H1 (cell line): ENCODE data around the gene ARMCX2. TPM values are rescaled to one million over a fixed set of nuclear protein-coding genes. Genes with fewer than 3 reads are reported as not detected.

Experiments
- CTCF ChIA-PET: fragments of 300-600 bp; sonication (Branson Sonifier 250); formaldehyde crosslinking; loops from one replicate; lab custom pipeline; 2021; ENCODE audit not compliant: partially characterized antibody; lab: Charles Lee
- POLR2A ChIA-PET: fragments of 300-600 bp; sonication (Branson Sonifier 250); formaldehyde crosslinking; loops from one replicate; lab custom pipeline; 2021; ENCODE audit warnings: inconsistent platforms; ENCODE audit not compliant: partially characterized antibody; lab: Charles Lee
- DNase-seq, 2 experiments: peaks; one replicate each; pipeline versions ENCODE4 v3.0.0 to v3.0.0-alpha.2; 2010 to 2022; ENCODE audit warnings: low spot score in 2 of 2, low read depth in 1 of 2, mixed read lengths in 1 of 2
- FAIRE-seq: peaks from 2 replicates; lab custom pipeline; 2011; peaks lifted over from hg19 to GRCh38; lab: Jason Lieb, UNC
- H2AFZ ChIP-seq: 2 replicates; pipeline ENCODE4 v1.8.1; 2012; ENCODE audit warnings: low read length, inconsistent platforms
- H2AK5ac ChIP-seq: 2 replicates; pipeline ENCODE4 v1.6.1; 2013; ENCODE audit warnings: low read depth, low read length
- H2BK120ac ChIP-seq: replicated peaks from 2 replicates; pipeline ENCODE3; 2013; ENCODE audit warnings: low read depth, low read length, inconsistent platforms
- H2BK12ac ChIP-seq: 2 replicates; pipeline ENCODE4 v1.6.1; 2013; ENCODE audit warnings: low read depth, low read length
- H2BK15ac ChIP-seq: 2 replicates; pipeline ENCODE4 v1.6.1; 2013; ENCODE audit warnings: low read length
- H2BK20ac ChIP-seq: 2 replicates; pipeline ENCODE4 v1.6.1; 2013; ENCODE audit warnings: low read length
- H2BK5ac ChIP-seq: 2 replicates; pipeline ENCODE4 v1.6.1; 2013; ENCODE audit warnings: low read depth, low read length
- H3K14ac ChIP-seq: 2 replicates; pipeline ENCODE4 v1.6.1; 2013; ENCODE audit warnings: inconsistent platforms; ENCODE audit not compliant: insufficient read length
- H3K18ac ChIP-seq: 2 replicates; pipeline ENCODE4 v1.6.1; 2013; ENCODE audit warnings: low read length; ENCODE audit errors: extremely low read depth
- H3K23ac ChIP-seq: 2 replicates; pipeline ENCODE4 v1.6.1; 2013; ENCODE audit warnings: inconsistent platforms; ENCODE audit not compliant: insufficient read length
- H3K23me2 ChIP-seq: 2 replicates; pipeline ENCODE4 v1.6.1; 2013; ENCODE audit warnings: low read depth, low read length
- H3K27ac ChIP-seq: 2 replicates; pipeline ENCODE4 v1.6.1; 2011; ENCODE audit warnings: low read depth, low read length, inconsistent platforms
- H3K27me3 ChIP-seq, 4 experiments: replicated peaks in 1 of 4; 1 replicate in 1 of 4; 2 replicates in 3 of 4; pipeline versions ENCODE4 v1.6.1 to v1.8.1; 2011 to 2013; ENCODE audit warnings: low read length in 3 of 4, mild to moderate bottlenecking in 3 of 4, inconsistent platforms in 2 of 4, mixed read lengths in 2 of 4, moderate library complexity in 1 of 4; ENCODE audit not compliant: control insufficient read depth in 3 of 4, insufficient read depth in 3 of 4; ENCODE audit errors: extremely low read depth in 1 of 4
- H3K36me3 ChIP-seq, 4 experiments: 2 replicates each; pipeline versions ENCODE4 v1.6.1 to v1.8.1; 2011 to 2013; ENCODE audit warnings: mild to moderate bottlenecking in 4 of 4, low read length in 3 of 4, moderate library complexity in 2 of 4, control low read depth in 1 of 4, inconsistent platforms in 1 of 4; ENCODE audit not compliant: insufficient read depth in 4 of 4, control insufficient read depth in 2 of 4
- H3K4ac ChIP-seq: replicated peaks from 2 replicates; pipeline ENCODE3; 2013; ENCODE audit warnings: low read length, low read depth, mixed read lengths, inconsistent platforms; ENCODE audit not compliant: insufficient read length
- H3K4me1 ChIP-seq, 4 experiments: replicated peaks in 1 of 4; 1 replicate in 1 of 4; 2 replicates in 3 of 4; pipeline versions ENCODE4 v1.6.1 to v1.8.1; 2011 to 2013; ENCODE audit warnings: low read length in 3 of 4, inconsistent platforms in 2 of 4, mixed read lengths in 1 of 4; ENCODE audit not compliant: insufficient read depth in 4 of 4, control insufficient read depth in 3 of 4
- H3K4me2 ChIP-seq, 2 experiments: 2 replicates each; pipeline versions ENCODE4 v1.6.1 to v1.8.1; 2011 to 2013; ENCODE audit warnings: low read depth in 2 of 2, low read length in 2 of 2, control low read depth in 1 of 2, inconsistent platforms in 1 of 2, mild to moderate bottlenecking in 1 of 2; ENCODE audit not compliant: insufficient read depth in 1 of 2
- H3K4me3 ChIP-seq, 4 experiments: fragments of 200-600, 300-600 bp in 1 of 4; sonication (generic), shearing (Covaris generic), sonication (Bioruptor Twin) in 1 of 4; 2 replicates each; pipeline versions ENCODE4 v1.5.1 to v1.8.1; 2011 to 2016; ENCODE audit warnings: low read length in 4 of 4, low read depth in 3 of 4, control low read depth in 2 of 4, inconsistent platforms in 2 of 4, mild to moderate bottlenecking in 2 of 4, mixed read lengths in 1 of 4, moderate library complexity in 1 of 4; ENCODE audit not compliant: insufficient read depth in 2 of 4; ENCODE audit errors: extremely low read depth in 1 of 4
- H3K56ac ChIP-seq: replicated peaks from 2 replicates; pipeline ENCODE3; 2013; ENCODE audit warnings: low read depth, mild to moderate bottlenecking, mixed read lengths, low read length, inconsistent platforms; ENCODE audit not compliant: insufficient read length
- H3K79me1 ChIP-seq: 2 replicates; pipeline ENCODE4 v1.6.1; 2013; ENCODE audit warnings: low read depth, low read length, control low read depth
- H3K79me2 ChIP-seq, 2 experiments: 2 replicates each; pipeline versions ENCODE4 v1.6.1 to v1.8.1; 2012 to 2013; ENCODE audit warnings: low read length in 2 of 2, mild to moderate bottlenecking in 2 of 2, inconsistent platforms in 1 of 2; ENCODE audit not compliant: insufficient read depth in 2 of 2, control insufficient read depth in 1 of 2
- H3K9ac ChIP-seq, 4 experiments: replicated peaks in 1 of 4; 1 replicate in 1 of 4; 2 replicates in 3 of 4; pipeline versions ENCODE4 v1.6.1 to v1.8.1; 2011 to 2013; ENCODE audit warnings: low read depth in 3 of 4, low read length in 3 of 4, control low read depth in 2 of 4, mild to moderate bottlenecking in 2 of 4, moderate library complexity in 2 of 4, inconsistent platforms in 1 of 4; ENCODE audit errors: extremely low read depth in 1 of 4
- H3K9me3 ChIP-seq, 2 experiments: 2 replicates each; pipeline versions ENCODE4 v1.6.1 to v1.8.1; 2012 to 2013; ENCODE audit warnings: mild to moderate bottlenecking in 2 of 2, moderate library complexity in 2 of 2, control low read depth in 1 of 2, inconsistent platforms in 1 of 2, low read depth in 1 of 2, low read length in 1 of 2, mixed read lengths in 1 of 2; ENCODE audit not compliant: insufficient read depth in 2 of 2
- H4K20me1 ChIP-seq, 2 experiments: replicated peaks in 1 of 2; 2 replicates each; pipeline versions ENCODE3 to v1.8.1; 2011 to 2013; ENCODE audit warnings: inconsistent platforms in 2 of 2, low read length in 2 of 2, mild to moderate bottlenecking in 1 of 2; ENCODE audit not compliant: insufficient read depth in 2 of 2, control insufficient read depth in 1 of 2
- H4K5ac ChIP-seq: 2 replicates; pipeline ENCODE4 v1.6.1; 2013; ENCODE audit warnings: low read length, low read depth, mixed read lengths, inconsistent platforms; ENCODE audit not compliant: insufficient read length
- H4K8ac ChIP-seq: 2 replicates; pipeline ENCODE4 v1.8.0; 2013; ENCODE audit warnings: mild to moderate bottlenecking, moderate library complexity, low read length, inconsistent platforms; ENCODE audit not compliant: insufficient read depth; ENCODE audit errors: extremely low read depth
- H4K91ac ChIP-seq: replicated peaks from 2 replicates; pipeline ENCODE3; 2013; ENCODE audit warnings: low read length, mixed read lengths, inconsistent platforms; ENCODE audit not compliant: insufficient read length
- EP300 ChIP-seq, 2 experiments: IDR thresholded peaks; 1 replicate in 1 of 2; 2 replicates in 1 of 2; pipeline ENCODE4 v1.6.1; 2011 to 2012; ENCODE audit warnings: low read depth in 2 of 2, low read length in 2 of 2, mild to moderate bottlenecking in 2 of 2, borderline replicate concordance in 1 of 2, inconsistent platforms in 1 of 2, moderate library complexity in 1 of 2
- EZH2 ChIP-seq: fragments of 200-600 bp; sonication (generic); IDR thresholded peaks from 2 replicates; pipeline ENCODE4 v1.7.1; 2012; ENCODE audit warnings: low read depth, mild to moderate bottlenecking, moderate library complexity, low read length, inconsistent platforms; ENCODE audit not compliant: severe bottlenecking
- NRF1 ChIP-seq: IDR thresholded peaks from 2 replicates; pipeline ENCODE4 v1.6.1; 2011; ENCODE audit warnings: mild to moderate bottlenecking, low read depth, low read length, improper control_type of control experiment
- SAP30 ChIP-seq: fragments of 300-600 bp; sonication (generic); IDR thresholded peaks from 2 replicates; pipeline ENCODE4 v1.7.1; 2012; ENCODE audit warnings: low read length, moderate library complexity, mild to moderate bottlenecking, inconsistent platforms; ENCODE audit not compliant: insufficient read depth, insufficient replicate concordance
- SUZ12 ChIP-seq: fragments of 200-600 bp; sonication (generic); IDR thresholded peaks from 2 replicates; pipeline ENCODE4 v1.6.1; 2012; ENCODE audit warnings: mild to moderate bottlenecking, inconsistent platforms, low read length, moderate library complexity, mixed read lengths
- WGBS, 2 experiments: shearing (Covaris generic) in 1 of 2; methylation state at CpG; one replicate each; pipeline versions ENCODE4 v1.1.6 to v1.1.7; 2013 to 2015; ENCODE audit warnings: low lambda C conversion rate in 2 of 2, mixed read lengths in 2 of 2, inconsistent platforms in 1 of 2, low coverage in 1 of 2, missing lambda C conversion rate in 1 of 2; ENCODE audit not compliant: insufficient replicate concordance in 2 of 2, insufficient coverage in 1 of 2, insufficient read length in 1 of 2; ENCODE audit errors: extremely low coverage in 1 of 2, missing lambda C conversion rate in 1 of 2; 5-methylcytosine and 5-hydroxymethylcytosine counted together
- polyA plus RNA-seq, 7 experiments: library from polyadenylated mRNA; depleted of rRNA in 3 of 7; stranded (reverse) in 5 of 7; unstranded in 2 of 7; fragments of >200 nt in 5 of 7; fragments of 200-250 nt in 2 of 7; gene quantifications; 1 replicate in 5 of 7; 2 replicates in 1 of 7; 4 replicates in 1 of 7; pipeline versions ENCODE4 v1.2.1 to v1.2.3, GENCODE V29; 2011 to 2013; ENCODE audit warnings: missing spikeins in 2 of 7, mixed read lengths in 2 of 7
- total RNA-seq: library from RNA; stranded (reverse); fragmentation: NEBNext Ultra II Directional; extraction: Animal tissue kit (Norgen Biotek cat#: 25700); gene quantifications from 2 replicates; pipeline ENCODE4 v1.2.1, GENCODE V29; 2021

The ARMCX2 gene
- total and polyA plus RNA-seq, 2 of the 8 experiments (the other 6 are each of a cell fraction or from before 2014, with no cell fraction given): 39.7 to 113 TPM

DNA sequence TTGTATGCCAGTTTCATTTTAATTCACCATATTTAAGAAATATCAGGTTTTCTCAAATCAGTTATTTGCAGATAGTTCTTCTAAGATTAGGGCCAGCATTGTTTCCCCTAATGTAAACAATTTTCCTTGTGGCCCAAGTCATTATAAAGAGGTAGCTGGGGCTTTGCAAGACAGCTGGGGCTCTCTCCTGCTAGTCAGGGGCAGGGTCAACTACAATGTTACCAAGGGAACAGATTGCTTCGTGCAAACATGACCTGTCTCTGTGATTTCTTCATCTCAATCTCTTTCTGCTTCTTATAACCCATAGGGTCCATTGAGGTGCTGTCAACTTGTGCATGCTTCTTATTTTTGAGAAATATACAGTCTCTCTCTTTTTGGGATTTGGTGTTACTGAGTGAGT is 53.9 kb downstream of the ARMCX2 start:
- Histone ChIP-seq H3K4me1 (no peaks in the 10 kb centered on the region), H3K4ac (no peak overlapping the region), H3K9ac (no peak overlapping the region), H2BK5ac (no peak overlapping the region), H4K20me1 (no peaks in the 10 kb centered on the region), H3K56ac (no peak overlapping the region), H3K36me3 (no peaks in the 10 kb centered on the region), H3K27ac (no peak overlapping the region), H4K5ac (no peak overlapping the region), H3K27me3 (no peaks in the 10 kb centered on the region), H3K23ac (no peak overlapping the region), H3K79me2 (no peaks in the 10 kb centered on the region), H3K4me2 (no peak overlapping the region), H2BK12ac (no peak overlapping the region), H3K18ac (no peak overlapping the region), H3K9me3 (no peaks in the 10 kb centered on the region), H2BK15ac (no peak overlapping the region), H3K4me3 (no peak overlapping the region), H3K14ac (no peak overlapping the region), H3K79me1 (no peaks in the 10 kb centered on the region), H2AK5ac (no peak overlapping the region), H2BK20ac (no peak overlapping the region), H3K23me2 (no peaks in the 10 kb centered on the region), H4K8ac (no peak overlapping the region), H2BK120ac (no peak overlapping the region), H4K91ac (no peak overlapping the region), H2AFZ (no peak overlapping the region)
- CTCF ChIA-PET: no interaction called here
- FAIRE-seq (no peak), DNase-seq (no peak)
- TF ChIP-seq EP300 (IDR thresholded peaks at IDR 0.05; ENCODE audit: borderline replicate concordance in 1 of 2, low read depth in 2 of 2, low read length in 2 of 2): no peak
- TF ChIP-seq EZH2: no peak
- TF ChIP-seq SAP30: no peak
- TF ChIP-seq SUZ12: no peak
- TF ChIP-seq NRF1: no peak
- WGBS, 2 experiments: 71% methylated on average over 1 of the region's 1 CpG; no CpG with 5 or more reads in 1 of the 2 experiments
- POLR2A ChIA-PET: no interaction called here
